HepG2 (cell line): ENCODE data around the gene FUCA1. TPM values are rescaled to one million over a fixed set of nuclear protein-coding genes. Genes with fewer than 3 reads are reported as not detected.

Experiments
- AGO2 ChIP-seq: fragments of 200-400 bp; formaldehyde crosslinking; optimal IDR thresholded peaks from 2 replicates; pipeline ENCODE3; 2017; ENCODE audit warnings: mild to moderate bottlenecking, low read depth, low read length, moderate library complexity
- ARNT ChIP-seq: fragments of 450-650 bp; IDR thresholded peaks from 2 replicates; pipeline ENCODE4 v1.6.1; 2017
- CHD4 ChIP-seq: fragments of 200-600 bp; sonication (generic); IDR thresholded peaks from 2 replicates; pipeline ENCODE4 v1.7.0; 2017; ENCODE audit warnings: mild to moderate bottlenecking, low read length, borderline replicate concordance
- HCFC1 ChIP-seq: fragments of 150-350 bp; IDR thresholded peaks from 2 replicates; pipeline ENCODE4 v1.6.1; 2014; ENCODE audit warnings: low read depth, low read length
- HNF1A ChIP-seq, 2 experiments: sonication (generic) in 1 of 2; formaldehyde crosslinking in 1 of 2; IDR thresholded peaks; 2 replicates each; pipeline versions ENCODE4 v1.4.0 to v1.6.1; 2016 to 2020; ENCODE audit warnings: borderline replicate concordance in 1 of 2, low read depth in 1 of 2, mild to moderate bottlenecking in 1 of 2, missing genetic modification reagents in 1 of 2
- HOXA3 ChIP-seq: sonication (generic); formaldehyde crosslinking; IDR thresholded peaks from 2 replicates; pipeline ENCODE4 v1.5.0; 2020; ENCODE audit warnings: missing genetic modification reagents
- IRF2 ChIP-seq: IDR thresholded peaks from 2 replicates; pipeline ENCODE4 v1.6.1; 2018; ENCODE audit warnings: missing genetic modification reagents, missing compliant biosample characterization
- NAIF1 ChIP-seq: sonication (generic); formaldehyde crosslinking; IDR thresholded peaks from 2 replicates; pipeline ENCODE4 v1.5.0; 2020; ENCODE audit warnings: mild to moderate bottlenecking, missing genetic modification reagents, borderline replicate concordance
- NFIB ChIP-seq: sonication (generic); formaldehyde crosslinking; IDR thresholded peaks from 2 replicates; pipeline ENCODE4 v1.9.0; 2021; ENCODE audit warnings: missing genetic modification reagents, mild to moderate bottlenecking, borderline replicate concordance
- NFRKB ChIP-seq: fragments of 450-650 bp; IDR thresholded peaks from 2 replicates; pipeline ENCODE4 v1.6.1; 2017
- NKX3-1 ChIP-seq: sonication (generic); formaldehyde crosslinking; IDR thresholded peaks from 2 replicates; pipeline ENCODE4 v1.5.0; 2020; ENCODE audit warnings: missing genetic modification reagents
- PPARG ChIP-seq: conservative IDR thresholded peaks from 2 replicates; pipeline ENCODE4 v1.6.1; 2016; ENCODE audit warnings: missing biosample characterization, missing genetic modification reagents
- PRPF4 ChIP-seq: fragments of 200-400 bp; formaldehyde crosslinking; IDR thresholded peaks from 2 replicates; pipeline ENCODE4 v1.6.1; 2016; ENCODE audit warnings: low read length, low read depth; ENCODE audit not compliant: poor library complexity, severe bottlenecking
- TCF7 ChIP-seq: sonication (generic); IDR thresholded peaks from 2 replicates; pipeline ENCODE4 v1.6.1; 2016; ENCODE audit warnings: antibody characterized with exemption, low read depth
- ZBTB46 ChIP-seq: sonication (generic); formaldehyde crosslinking; IDR thresholded peaks from 2 replicates; pipeline ENCODE4 v1.4.0; 2020; ENCODE audit warnings: mild to moderate bottlenecking, missing genetic modification reagents, borderline replicate concordance
- ZHX1 ChIP-seq: sonication (generic); formaldehyde crosslinking; IDR thresholded peaks from 2 replicates; pipeline ENCODE4 v1.8.1; 2022; ENCODE audit warnings: low read depth, mild to moderate bottlenecking, missing genetic modification reagents
- ZNF256 ChIP-seq: sonication (generic); formaldehyde crosslinking; conservative IDR thresholded peaks from 2 replicates; pipeline ENCODE4 v1.4.0; 2020; ENCODE audit warnings: missing genetic modification reagents
- ZNF557 ChIP-seq: sonication (generic); formaldehyde crosslinking; IDR thresholded peaks from 2 replicates; pipeline ENCODE4 v1.4.0; 2020; ENCODE audit warnings: missing genetic modification reagents
- ZNF558 ChIP-seq: sonication (generic); formaldehyde crosslinking; IDR thresholded peaks from 2 replicates; pipeline ENCODE4 v1.9.0; 2022; ENCODE audit warnings: mild to moderate bottlenecking, missing genetic modification reagents, borderline replicate concordance
- ZNF749 ChIP-seq: sonication (generic); formaldehyde crosslinking; IDR thresholded peaks from 2 replicates; pipeline ENCODE4 v1.8.0; 2022; ENCODE audit warnings: mild to moderate bottlenecking, missing genetic modification reagents, moderate library complexity, borderline replicate concordance
- ZNF816 ChIP-seq: sonication (generic); formaldehyde crosslinking; IDR thresholded peaks from 2 replicates; pipeline ENCODE4 v1.8.0; 2022; ENCODE audit warnings: missing genetic modification reagents, mild to moderate bottlenecking, borderline replicate concordance
- polyA plus RNA-seq, 8 experiments: library from polyadenylated mRNA; depleted of rRNA in 3 of 8; stranded (reverse) in 7 of 8; unstranded in 1 of 8; fragments of >200 nt; fragmentation: Illumina TruSeq in 4 of 8; extraction: Trizol in 4 of 8; gene quantifications; 2 replicates each; pipeline versions ENCODE4 v1.2.1 to v1.2.3, GENCODE V29; 2011 to 2016; ENCODE audit warnings: low read depth in 4 of 8, missing spikeins in 1 of 8, mixed read lengths in 1 of 8; ENCODE audit not compliant: insufficient read depth in 1 of 8
- total RNA-seq, 5 experiments: library from RNA; depleted of rRNA; stranded (reverse); fragments of >200 nt; fragmentation: Illumina TruSeq; extraction: Trizol; gene quantifications; 2 replicates each; pipeline ENCODE4 v1.2.3, GENCODE V29; 2016; ENCODE audit warnings: low read depth in 1 of 5

The FUCA1 gene
- total and polyA plus RNA-seq, 2 of the 13 experiments (the other 11 are each of a cell fraction or from before 2014, with no cell fraction given), result 32.7 to 33.6 TPM

GRCh38 chr1:23799570-23800399 lies 68.3 kb downstream of the FUCA1 start (continued):
- peak; percentile 46; the same call in 1 of the 2 replicates for TF ChIP-seq HOXA3
- no peak for TF ChIP-seq ZBTB46 (CRISPR knock-in tag)
- no peak; the same call in 1 of the 2 replicates for TF ChIP-seq IRF2 (CRISPR knock-in tag)
- TF ChIP-seq ZNF749 (CRISPR knock-in tag), result no peak
- TF ChIP-seq PRPF4, result no peak
- no peak for TF ChIP-seq HNF1A (IDR thresholded peaks at IDR 0.05; ENCODE audit: low read depth)
- 0 out of 2 replicates have a peak, but pooled peaks have one; percentile 12 for TF ChIP-seq HNF1A (CRISPR knock-in tag; IDR thresholded peaks at IDR 0.05; ENCODE audit: borderline replicate concordance)
- TF ChIP-seq CHD4, result no peak
- TF ChIP-seq HCFC1, result no peak
- TF ChIP-seq ZNF256 (CRISPR knock-in tag), result no peak
- 0 out of 2 replicates have a peak, but pooled peaks have one; percentile 25 for TF ChIP-seq NKX3-1 (CRISPR knock-in tag)
- TF ChIP-seq ZNF816 (CRISPR knock-in tag), result peak; percentile 88; the same call in 1 of the 2 replicates
- no peak for TF ChIP-seq TCF7
- no peak for TF ChIP-seq PPARG (CRISPR knock-in tag)
- TF ChIP-seq NFIB (CRISPR knock-in tag), result no peak
- no peak for TF ChIP-seq ARNT
- TF ChIP-seq ZNF557 (CRISPR knock-in tag), result no peak
- no peak for TF ChIP-seq NFRKB
- TF ChIP-seq ZNF558 (CRISPR knock-in tag), result no peak
- no peak for TF ChIP-seq NAIF1 (CRISPR knock-in tag)
- TF ChIP-seq ZHX1 (CRISPR knock-in tag), result peak; percentile 31; the same call in 1 of the 2 replicates
- TF ChIP-seq AGO2, result peak; percentile 69
